ENCODE measurements around the gene LMOD1. TPM values are rescaled to one million over a fixed set of nuclear protein-coding genes. Genes with fewer than 3 reads are reported as not detected.

LMOD1 gene
- total and polyA plus RNA-seq, 2 donors (not counting 1 experiment from before 2014, with no cell fraction given) = not detected

DNA sequence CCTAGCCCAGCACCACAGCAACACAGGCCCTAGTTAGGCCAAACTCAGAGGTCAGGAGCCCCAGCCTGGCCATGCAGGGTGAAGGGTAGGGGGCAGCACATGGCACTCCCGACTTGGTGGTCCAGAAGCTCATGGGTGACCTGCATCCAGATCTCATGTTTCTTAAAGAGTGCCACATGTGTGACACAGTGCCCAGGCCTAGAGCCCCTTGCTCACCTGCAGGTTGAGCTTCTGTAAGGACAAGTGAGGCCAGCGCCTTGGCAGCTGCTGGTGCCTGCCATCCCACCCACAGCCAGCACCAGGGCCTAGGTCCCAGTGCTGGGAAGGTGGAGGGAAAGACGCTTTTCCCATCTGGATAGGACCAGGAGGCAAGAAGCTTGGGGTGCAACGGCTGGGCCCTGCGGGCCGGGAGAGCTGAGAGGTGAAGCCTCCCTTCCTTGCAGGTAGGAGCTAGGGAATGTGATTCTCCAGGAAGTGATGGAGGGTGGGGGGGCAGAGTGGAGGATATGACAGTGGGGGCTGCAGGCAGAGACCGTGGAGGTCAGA, 51.2 kb downstream of the LMOD1 start:
- no peaks in the 10 kb centered on the region for H3K9me3 ChIP-seq (ENCODE audit: control extremely low read depth in 1 of 3, control insufficient read depth in 2 of 3, insufficient read depth in 1 of 3, low read length in 2 of 3)
- Mint-ChIP-seq H3K4me3 (no peak overlapping the region), H3K27ac (no peak overlapping the region), H3K9me3 (ENCODE audit: insufficient read depth) (no peaks in the 10 kb centered on the region), H3K27me3 (peaks cover 40% of the 10 kb centered on the region), H3K4me1 (peaks cover 5% of the 10 kb centered on the region)
- H3K36me3 ChIP-seq (replicated peaks in 1 of 2; ENCODE audit: control extremely low read depth in 1 of 2, control insufficient read depth in 1 of 2, extremely low read depth in 1 of 2, insufficient read depth in 2 of 2, low read length in 1 of 2) = no peaks in the 10 kb centered on the region
- intact Hi-C loops (cut with micrococcal nuclease) = no loop called here
- H3K4me3 ChIP-seq (ENCODE audit: control extremely low read depth in 1 of 5, extremely low read depth in 1 of 5, insufficient read depth in 1 of 5, low read depth in 2 of 5, low read length in 4 of 5) = no peak overlapping the region
- no peaks in the 10 kb centered on the region for H3K79me2 ChIP-seq (ENCODE audit: control insufficient read depth, insufficient read depth, low read length)
- H3K27ac ChIP-seq (ENCODE audit: low read length in 2 of 2) = no peak overlapping the region
- no peak overlapping the region for H3K4me2 ChIP-seq (replicated peaks; ENCODE audit: low read depth, low read length, poor library complexity, severe bottlenecking)
- peaks cover 0 to 4% of the 10 kb centered on the region in 2 donors for H3K4me1 ChIP-seq (ENCODE audit: control insufficient read depth in 2 of 2, insufficient read depth in 2 of 2, low read length in 2 of 2)
- ChIA-PET CTCF (interaction anchor here (0.6 to 5.5 kb wide), 22 partner anchors 9 to 1034 kb away, joined by 3 to 51 read pairs (median 4); no protein-coding TSS in a partner anchor), POLR2A (no interaction called here)
- H3K9ac ChIP-seq (ENCODE audit: low read length) = no peak overlapping the region
- H4K20me1 ChIP-seq (ENCODE audit: control insufficient read depth, insufficient read depth, low read length, poor library complexity, severe bottlenecking) = no peaks in the 10 kb centered on the region
- 84% methylated on average over 7 of the region's 7 CpGs for WGBS (ENCODE audit: insufficient coverage)
- no peak overlapping the region for H2AFZ ChIP-seq (ENCODE audit: insufficient read depth, low read depth, low read length, poor library complexity, severe bottlenecking)
- DNase-seq = no peak
- TF ChIP-seq EZH2 (IDR thresholded peaks at IDR 0.05; ENCODE audit: borderline replicate concordance, insufficient read depth, low read depth, low read length, poor library complexity, severe bottlenecking) = no peak
- TF ChIP-seq, protein P1, sequence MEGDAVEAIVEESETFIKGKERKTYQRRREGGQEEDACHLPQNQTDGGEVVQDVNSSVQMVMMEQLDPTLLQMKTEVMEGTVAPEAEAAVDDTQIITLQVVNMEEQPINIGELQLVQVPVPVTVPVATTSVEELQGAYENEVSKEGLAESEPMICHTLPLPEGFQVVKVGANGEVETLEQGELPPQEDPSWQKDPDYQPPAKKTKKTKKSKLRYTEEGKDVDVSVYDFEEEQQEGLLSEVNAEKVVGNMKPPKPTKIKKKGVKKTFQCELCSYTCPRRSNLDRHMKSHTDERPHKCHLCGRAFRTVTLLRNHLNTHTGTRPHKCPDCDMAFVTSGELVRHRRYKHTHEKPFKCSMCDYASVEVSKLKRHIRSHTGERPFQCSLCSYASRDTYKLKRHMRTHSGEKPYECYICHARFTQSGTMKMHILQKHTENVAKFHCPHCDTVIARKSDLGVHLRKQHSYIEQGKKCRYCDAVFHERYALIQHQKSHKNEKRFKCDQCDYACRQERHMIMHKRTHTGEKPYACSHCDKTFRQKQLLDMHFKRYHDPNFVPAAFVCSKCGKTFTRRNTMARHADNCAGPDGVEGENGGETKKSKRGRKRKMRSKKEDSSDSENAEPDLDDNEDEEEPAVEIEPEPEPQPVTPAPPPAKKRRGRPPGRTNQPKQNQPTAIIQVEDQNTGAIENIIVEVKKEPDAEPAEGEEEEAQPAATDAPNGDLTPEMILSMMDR (IDR thresholded peaks at IDR 0.05) = no peak
- H3K27me3 ChIP-seq (replicated peaks in 1 of 4; ENCODE audit: control extremely low read depth in 1 of 4, control insufficient read depth in 3 of 4, insufficient read depth in 4 of 4, low read length in 3 of 4) = peaks cover 0 to 30% (median 10%) of the 10 kb centered on the region in 4 experiments
- no peak for ATAC-seq (ENCODE audit: low read depth)

DNA sequence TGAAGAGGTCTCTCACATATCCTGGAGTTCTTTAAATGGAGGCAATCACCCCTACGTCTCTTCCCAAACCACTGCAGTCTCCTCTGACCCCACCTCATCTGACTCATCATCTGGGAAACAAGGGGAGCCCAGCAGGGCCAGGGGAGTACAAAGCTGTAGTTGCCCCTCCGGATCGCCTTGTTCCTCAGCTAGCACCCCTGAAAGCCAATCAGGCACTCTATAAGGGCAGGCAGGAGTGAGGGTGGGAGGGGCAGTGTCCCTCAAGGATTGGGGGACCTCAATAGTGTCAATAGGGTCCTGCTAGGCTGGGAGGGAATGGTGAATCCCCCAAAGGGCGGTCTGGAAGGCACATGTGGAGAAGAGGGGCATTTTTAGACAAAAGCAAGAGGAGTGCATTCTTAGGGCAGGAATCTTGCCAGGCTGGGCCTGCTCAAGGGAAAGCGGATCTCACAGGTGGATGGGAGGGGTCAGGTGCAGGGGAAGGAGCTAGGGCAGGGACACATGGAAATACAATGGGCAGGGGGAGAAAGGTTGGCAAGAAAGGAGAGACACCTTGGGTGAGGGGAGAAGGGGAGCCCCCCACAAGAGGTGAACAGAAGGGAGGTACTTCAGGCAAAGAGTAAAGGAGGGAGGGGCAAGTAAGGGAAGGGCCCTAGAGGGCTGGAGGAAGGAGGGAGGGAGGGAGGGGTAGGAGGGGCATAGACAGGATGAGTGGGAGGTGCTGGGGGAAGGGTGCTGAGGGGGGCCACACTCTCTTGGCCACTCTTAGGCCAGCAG, 51.8 kb downstream of the LMOD1 start:
- no peak overlapping the region for H3K4me3 ChIP-seq (ENCODE audit: control extremely low read depth in 1 of 5, extremely low read depth in 1 of 5, insufficient read depth in 1 of 5, low read depth in 2 of 5, low read length in 4 of 5)
- TF ChIP-seq, protein P1 (IDR thresholded peaks at IDR 0.05) = no peak
- no peak for TF ChIP-seq EZH2 (IDR thresholded peaks at IDR 0.05; ENCODE audit: borderline replicate concordance, insufficient read depth, low read depth, low read length, poor library complexity, severe bottlenecking)
- DNase-seq = no peak
- no peak for ATAC-seq (ENCODE audit: low read depth)
- no peak overlapping the region for H2AFZ ChIP-seq (ENCODE audit: insufficient read depth, low read depth, low read length, poor library complexity, severe bottlenecking)
- H3K36me3 ChIP-seq (replicated peaks in 1 of 2; ENCODE audit: control extremely low read depth in 1 of 2, control insufficient read depth in 1 of 2, extremely low read depth in 1 of 2, insufficient read depth in 2 of 2, low read length in 1 of 2) = no peaks in the 10 kb centered on the region
- peaks cover 0 to under 1% (median 0%) of the 10 kb centered on the region in 3 donors for H3K9me3 ChIP-seq (ENCODE audit: control extremely low read depth in 1 of 3, control insufficient read depth in 2 of 3, insufficient read depth in 1 of 3, low read length in 2 of 3)
- H3K4me1 Mint-ChIP-seq = peaks cover 6% of the 10 kb centered on the region
- no peak overlapping the region for H3K27ac Mint-ChIP-seq
- H3K9me3 Mint-ChIP-seq (ENCODE audit: insufficient read depth) = no peaks in the 10 kb centered on the region
- no peak overlapping the region for H3K27ac ChIP-seq (ENCODE audit: low read length in 2 of 2)
- intact Hi-C loops (cut with micrococcal nuclease) = no loop called here
- H3K27me3 Mint-ChIP-seq = peaks cover 40% of the 10 kb centered on the region
- no peaks in the 10 kb centered on the region for H4K20me1 ChIP-seq (ENCODE audit: control insufficient read depth, insufficient read depth, low read length, poor library complexity, severe bottlenecking)
- H3K9ac ChIP-seq (ENCODE audit: low read length) = no peak overlapping the region
- H3K27me3 ChIP-seq (replicated peaks in 1 of 4; ENCODE audit: control extremely low read depth in 1 of 4, control insufficient read depth in 3 of 4, insufficient read depth in 4 of 4, low read length in 3 of 4) = peaks cover 0 to 36% (median 15%) of the 10 kb centered on the region in 4 experiments
- H3K79me2 ChIP-seq (ENCODE audit: control insufficient read depth, insufficient read depth, low read length) = no peaks in the 10 kb centered on the region
- CTCF ChIA-PET = interaction anchor here (0.6 to 5.5 kb wide), 13 partner anchors 8 to 1033 kb away, joined by 3 to 51 read pairs (median 4); no protein-coding TSS in a partner anchor
- POLR2A ChIA-PET = no interaction called here
- WGBS (ENCODE audit: insufficient coverage) = 83% methylated on average over 3 of the region's 5 CpGs
- H3K4me3 Mint-ChIP-seq = no peak overlapping the region
- peaks cover 2 to 6% of the 10 kb centered on the region in 2 donors for H3K4me1 ChIP-seq (ENCODE audit: control insufficient read depth in 2 of 2, insufficient read depth in 2 of 2, low read length in 2 of 2)
- H3K4me2 ChIP-seq (replicated peaks; ENCODE audit: low read depth, low read length, poor library complexity, severe bottlenecking) = no peak overlapping the region

All from B cell (primary cell).